ENCODE measurements around the gene SYAP1. TPM values are rescaled to one million over a fixed set of nuclear protein-coding genes. Genes with fewer than 3 reads are reported as not detected.
"Not testable (repeated sequence)": the region's sequence is repeated elsewhere in the genome, so short reads cannot be mapped to it uniquely, and the experiment has no call there.

SYAP1 gene
- total and polyA plus RNA-seq, 2 of the 8 experiments (the other 6 are each of a cell fraction or from before 2014, with no cell fraction given): 2.9 to 20.3 TPM

DNA sequence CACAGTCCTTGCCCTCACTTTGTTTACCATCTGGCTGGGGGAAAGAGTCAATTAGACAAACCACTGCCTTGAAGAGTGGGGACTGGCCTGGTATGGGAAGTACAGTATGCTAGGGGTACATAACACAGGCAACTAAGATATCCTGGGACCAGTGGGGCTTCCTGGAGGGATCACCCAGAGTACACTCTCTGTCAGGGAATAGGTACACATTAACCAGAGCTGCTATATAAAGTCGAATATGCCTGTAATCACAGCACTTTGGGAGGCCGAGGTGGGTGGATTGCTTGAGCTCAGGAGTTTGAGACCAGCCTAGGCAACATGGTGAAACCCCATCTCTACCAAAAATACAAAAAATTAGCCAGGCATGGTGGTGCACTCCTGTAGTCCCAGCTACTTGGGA, 60.4 kb downstream of the SYAP1 start:
- FAIRE-seq: not testable (repeated sequence)

More for the DNA sequence above, 60.4 kb downstream of the SYAP1 start:
- H2AK5ac ChIP-seq (ENCODE audit: low read depth, low read length); H3K56ac ChIP-seq (replicated peaks; ENCODE audit: insufficient read length, low read depth, low read length); H3K4me1 ChIP-seq (replicated peaks in 1 of 4; ENCODE audit: control insufficient read depth in 3 of 4, insufficient read depth in 4 of 4, low read length in 3 of 4); H3K23me2 ChIP-seq (ENCODE audit: low read depth, low read length); CTCF ChIA-PET (ENCODE audit: partially characterized antibody); H3K27ac ChIP-seq (ENCODE audit: low read depth, low read length); POLR2A ChIA-PET (ENCODE audit: partially characterized antibody); H2BK120ac ChIP-seq (replicated peaks; ENCODE audit: low read depth, low read length); H3K18ac ChIP-seq (ENCODE audit: extremely low read depth, low read length); H3K4me3 ChIP-seq (ENCODE audit: extremely low read depth in 1 of 4, insufficient read depth in 2 of 4, low read depth in 3 of 4, low read length in 4 of 4); H4K8ac ChIP-seq (ENCODE audit: extremely low read depth, insufficient read depth, low read length); H3K9me3 ChIP-seq (ENCODE audit: insufficient read depth in 2 of 2, low read depth in 1 of 2, low read length in 1 of 2); H2BK5ac ChIP-seq (ENCODE audit: low read depth, low read length); H4K20me1 ChIP-seq (replicated peaks in 1 of 2; ENCODE audit: control insufficient read depth in 1 of 2, insufficient read depth in 2 of 2, low read length in 2 of 2); H3K27me3 ChIP-seq (replicated peaks in 1 of 4; ENCODE audit: control insufficient read depth in 3 of 4, extremely low read depth in 1 of 4, insufficient read depth in 3 of 4, low read length in 3 of 4); H2BK15ac ChIP-seq (ENCODE audit: low read length); H3K4me2 ChIP-seq (ENCODE audit: insufficient read depth in 1 of 2, low read depth in 2 of 2, low read length in 2 of 2); H2BK12ac ChIP-seq (ENCODE audit: low read depth, low read length); H3K79me1 ChIP-seq (ENCODE audit: low read depth, low read length); H3K14ac ChIP-seq (ENCODE audit: insufficient read length); DNase-seq (ENCODE audit: low read depth in 1 of 2, low spot score in 2 of 2); H3K79me2 ChIP-seq (ENCODE audit: control insufficient read depth in 1 of 2, insufficient read depth in 2 of 2, low read length in 2 of 2); H3K23ac ChIP-seq (ENCODE audit: insufficient read length); H4K91ac ChIP-seq (replicated peaks; ENCODE audit: insufficient read length, low read length); H3K4ac ChIP-seq (replicated peaks; ENCODE audit: insufficient read length, low read depth, low read length); H3K9ac ChIP-seq (replicated peaks in 1 of 4; ENCODE audit: extremely low read depth in 1 of 4, low read depth in 3 of 4, low read length in 3 of 4); H3K36me3 ChIP-seq (ENCODE audit: control insufficient read depth in 2 of 4, insufficient read depth in 4 of 4, low read length in 3 of 4); H2BK20ac ChIP-seq (ENCODE audit: low read length); H2AFZ ChIP-seq (ENCODE audit: low read length); H4K5ac ChIP-seq (ENCODE audit: insufficient read length, low read depth, low read length): not testable (repeated sequence)
- 92% methylated on average over 2 of the region's 2 CpGs; no CpG with 5 or more reads in 1 of the 2 experiments for WGBS, 2 experiments (ENCODE audit: extremely low coverage in 1 of 2, insufficient coverage in 1 of 2, insufficient read length in 1 of 2, insufficient replicate concordance in 2 of 2, low coverage in 1 of 2, low lambda C conversion rate in 2 of 2, missing lambda C conversion rate in 1 of 2)
